SK-MEL-5 (cell line): ENCODE data around the gene HRH2. TPM values are rescaled to one million over a fixed set of nuclear protein-coding genes. Genes with fewer than 3 reads are reported as not detected.
"Not testable (repeated sequence)": the region's sequence is repeated elsewhere in the genome, so short reads cannot be mapped to it uniquely, and the experiment has no call there.

Experiments used
- DNase-seq: peaks from one replicate; pipeline ENCODE4 v3.0.0-alpha.2; 2016; ENCODE audit warnings: low read depth, low spot score
- in situ Hi-C: cut with HindIII; loops from 2 replicates; pipeline ENCODE4 v1.10.0; 2016; ENCODE audit warnings: low sequenced_read_pairs, high pct_unique_total_duplicates, low pct_unique_long_range_greater_than_20kb
- total RNA-seq: library from RNA; depleted of rRNA; stranded (reverse); fragments of >200 nt; shearing (Covaris generic); gene quantifications from 2 replicates; pipeline ENCODE4 v1.2.3, GENCODE V29; 2014

The HRH2 gene
- total RNA-seq, 1 experiment from 2014 or later, result 0.55 TPM

- in situ Hi-C loops, result no loop called here
- DNase-seq, result no peak
These were observed 21.9 kb upstream of the HRH2 start for GRCh38 chr5:175635854-175636584.

- DNase-seq, result no peak
- in situ Hi-C loops, result no loop called here
These were observed 19.6 kb upstream of the HRH2 start for GRCh38 chr5:175638305-175638704.

- in situ Hi-C loops, result no loop called here
- DNase-seq, result no peak
These were observed 17.6 kb upstream of the HRH2 start for GRCh38 chr5:175640106-175640775.

- DNase-seq, result peak; percentile 9
- in situ Hi-C loops, result no loop called here
These were observed 14.9 kb upstream of the HRH2 start for GRCh38 chr5:175642998-175643397.

GRCh38 chr5:175646251-175646650 lies 11.6 kb upstream of the HRH2 start:
- no peak for DNase-seq
- in situ Hi-C loops, result no loop called here

- no peak for DNase-seq
- in situ Hi-C loops, result no loop called here
These were observed 7.9 kb upstream of the HRH2 start for GRCh38 chr5:175649967-175650366.

- in situ Hi-C loops, DNase-seq: not testable (repeated sequence)
These were observed 7.3 kb upstream of the HRH2 start for GRCh38 chr5:175650430-175651205.

- in situ Hi-C loops, result no loop called here
These were observed 4.9 kb upstream of the HRH2 start for GRCh38 chr5:175652741-175653663.

GRCh38 chr5:175653763-175654162 lies 4.1 kb upstream of the HRH2 start:
- DNase-seq, result no peak
- in situ Hi-C loops, result no loop called here

More at GRCh38 chr5:175652741-175653663, 4.9 kb upstream of the HRH2 start:
- DNase-seq, result peak; percentile 92

GRCh38 chr5:175654339-175654738 lies 3.5 kb upstream of the HRH2 start:
- in situ Hi-C loops, result no loop called here
- DNase-seq, result no peak

GRCh38 chr5:175654807-175655206 lies 3.1 kb upstream of the HRH2 start:
- DNase-seq, result no peak
- in situ Hi-C loops, result no loop called here

GRCh38 chr5:175655411-175655810 lies 2.5 kb upstream of the HRH2 start:
- DNase-seq, result no peak
- in situ Hi-C loops, result no loop called here

GRCh38 chr5:175656966-175657365 lies 905 bp upstream of the HRH2 start:
- in situ Hi-C loops, result no loop called here
- DNase-seq, result no peak

- in situ Hi-C loops, result no loop called here
- DNase-seq, result no peak
These were observed 651 bp downstream of the HRH2 start for GRCh38 chr5:175658299-175659145.

- in situ Hi-C loops, result no loop called here
- DNase-seq, result no peak
These were observed 1.8 kb downstream of the HRH2 start for GRCh38 chr5:175659546-175660253.
